Liver (tissue), 9 donors: ENCODE results near the gene UMODL1. TPM values are rescaled to one million over a fixed set of nuclear protein-coding genes. Genes with fewer than 3 reads are reported as not detected.

Experiments used
- DNase-seq: peaks from one replicate; pipeline ENCODE4 v3.0.0-alpha.2; 2017; ENCODE audit warnings: low spot score
- H3K27ac ChIP-seq, 2 donors: one replicate each; pipeline ENCODE4 v1.7.0; 2013; ENCODE audit warnings: inconsistent platforms in 2 of 2, low read length in 2 of 2, control low read depth in 1 of 2, low read depth in 1 of 2, mild to moderate bottlenecking in 1 of 2
- H3K27me3 ChIP-seq, 4 donors: one replicate each; pipeline versions ENCODE4 v1.6.1 to v1.7.0; 2013; ENCODE audit warnings: low read length in 3 of 4, inconsistent platforms in 1 of 4, mild to moderate bottlenecking in 1 of 4, moderate library complexity in 1 of 4; ENCODE audit not compliant: control insufficient read depth in 4 of 4, insufficient read depth in 4 of 4
- H3K36me3 ChIP-seq, 4 donors: one replicate each; pipeline versions ENCODE4 v1.6.1 to v1.7.0; 2013; ENCODE audit warnings: low read length in 3 of 4, mild to moderate bottlenecking in 3 of 4, low read depth in 1 of 4, moderate library complexity in 1 of 4; ENCODE audit not compliant: control insufficient read depth in 4 of 4, insufficient read depth in 3 of 4
- H3K4me1 ChIP-seq, 4 donors: one replicate each; pipeline versions ENCODE4 v1.6.1 to v1.7.0; 2013; ENCODE audit warnings: low read length in 3 of 4, mild to moderate bottlenecking in 3 of 4, moderate library complexity in 1 of 4; ENCODE audit not compliant: control insufficient read depth in 4 of 4, insufficient read depth in 4 of 4
- H3K4me3 ChIP-seq, 3 donors: one replicate each; pipeline versions ENCODE4 v1.6.1 to v1.7.0; 2013; ENCODE audit warnings: low read length in 3 of 3, control low read depth in 1 of 3, low read depth in 1 of 3, mild to moderate bottlenecking in 1 of 3
- H3K9ac ChIP-seq, 2 donors: one replicate each; pipeline ENCODE4 v1.7.0; 2013; ENCODE audit warnings: low read length in 2 of 2, mild to moderate bottlenecking in 2 of 2, moderate library complexity in 2 of 2, control low read depth in 1 of 2, low read depth in 1 of 2
- H3K9me3 ChIP-seq, 4 donors: one replicate each; pipeline versions ENCODE4 v1.6.1 to v1.7.0; 2013; ENCODE audit warnings: low read length in 3 of 4; ENCODE audit not compliant: control insufficient read depth in 4 of 4
- ATF3 ChIP-seq: IDR thresholded peaks from 2 replicates; pipeline ENCODE4 v1.6.1; 2016; ENCODE audit warnings: antibody characterized with exemption
- CTCF ChIP-seq: fragments of 150-350 bp; IDR thresholded peaks from 2 replicates; pipeline ENCODE4 v1.5.1; 2017; ENCODE audit warnings: improper control_type of control experiment, low read depth, low read length; ENCODE audit not compliant: missing input control
- EGR1 ChIP-seq, 2 donors: IDR thresholded peaks; 2 replicates each; pipeline ENCODE4 v1.6.1; 2016 to 2018; ENCODE audit warnings: antibody characterized with exemption in 2 of 2, low read depth in 2 of 2
- FOXA1 ChIP-seq: IDR thresholded peaks from 2 replicates; pipeline ENCODE4 v1.6.1; 2016; ENCODE audit warnings: antibody characterized with exemption
- FOXA2 ChIP-seq: IDR thresholded peaks from 2 replicates; pipeline ENCODE4 v1.6.1; 2016; ENCODE audit warnings: antibody characterized with exemption
- GABPA ChIP-seq, 2 donors: IDR thresholded peaks in 1 of 2; conservative IDR thresholded peaks in 1 of 2; 2 replicates each; pipeline ENCODE4 v1.6.1; 2016; ENCODE audit warnings: antibody characterized with exemption in 2 of 2, mild to moderate bottlenecking in 1 of 2, moderate library complexity in 1 of 2
- HNF4A ChIP-seq, 2 donors: conservative IDR thresholded peaks; 2 replicates each; pipeline ENCODE4 v1.6.1; 2016; ENCODE audit warnings: antibody characterized with exemption in 2 of 2, mild to moderate bottlenecking in 2 of 2
- JUND ChIP-seq, 2 donors: IDR thresholded peaks; 2 replicates each; pipeline ENCODE4 v1.6.1; 2016; ENCODE audit warnings: antibody characterized with exemption in 2 of 2
- MAX ChIP-seq: IDR thresholded peaks from 2 replicates; pipeline ENCODE4 v1.6.1; 2016; ENCODE audit warnings: antibody characterized with exemption
- REST ChIP-seq: IDR thresholded peaks from 2 replicates; pipeline ENCODE4 v1.6.1; 2016; ENCODE audit warnings: antibody characterized with exemption, mild to moderate bottlenecking
- RXRA ChIP-seq, 2 donors: IDR thresholded peaks; 2 replicates each; pipeline ENCODE4 v1.6.1; 2017 to 2018; ENCODE audit warnings: antibody characterized with exemption in 2 of 2, mild to moderate bottlenecking in 1 of 2
- SP1 ChIP-seq: IDR thresholded peaks from 2 replicates; pipeline ENCODE4 v1.6.1; 2018; ENCODE audit warnings: antibody characterized with exemption, mild to moderate bottlenecking
- YY1 ChIP-seq: IDR thresholded peaks from 2 replicates; pipeline ENCODE4 v1.6.1; 2016; ENCODE audit warnings: antibody characterized with exemption, mild to moderate bottlenecking
- ZBTB33 ChIP-seq: IDR thresholded peaks from 2 replicates; pipeline ENCODE4 v1.6.1; 2016; ENCODE audit warnings: antibody characterized with exemption
- WGBS: extraction: QIAGEN DNeasy Blood & Tissue Kit; methylation state at CpG from one replicate; pipeline ENCODE4 v1.1.7; 2013; 5-methylcytosine and 5-hydroxymethylcytosine counted together
- polyA plus RNA-seq, 2 donors: library from polyadenylated mRNA; stranded (reverse) in 1 of 2; unstranded in 1 of 2; fragments of 200-250 nt in 1 of 2; fragments of >200 nt in 1 of 2; fragmentation: Nextera tagmentation in 1 of 2; extraction: Ambion mirVana in 1 of 2; gene quantifications; one replicate each; pipeline versions ENCODE4 v1.2.1 to v1.2.3, GENCODE V29; 2013 to 2015
- total RNA-seq, 2 donors: library from RNA; depleted of rRNA; stranded (reverse); fragments of >200 nt; gene quantifications; one replicate each; pipeline ENCODE4 v1.2.3, GENCODE V29; 2014
- donor health status: healthy.
- donor health status: healthy.
- donor health status: healthy.
- donor health status: healthy.
- donor health status: healthy.

UMODL1 gene
- total and polyA plus RNA-seq, 4 donors, result 0.08 to 0.14 (median 0.08) TPM; not detected in 1

GRCh38 chr21:42149656-42150473, 78.7 kb downstream of the UMODL1 start:
- no peak for DNase-seq
- TF ChIP-seq ATF3, result no peak
- TF ChIP-seq YY1, result no peak
- TF ChIP-seq MAX, result no peak
- TF ChIP-seq JUND (IDR thresholded peaks at IDR 0.05), result no peak
- TF ChIP-seq FOXA1, result no peak
- TF ChIP-seq RXRA (IDR thresholded peaks at IDR 0.05), result no peak
- no peak for TF ChIP-seq GABPA (IDR thresholded peaks at IDR 0.05 in 1 of 2, conservative IDR thresholded peaks at IDR 0.05 in 1 of 2)
- TF ChIP-seq FOXA2, result no peak
- no peak for TF ChIP-seq EGR1 (IDR thresholded peaks at IDR 0.05; ENCODE audit: low read depth in 2 of 2)
- no peak for TF ChIP-seq HNF4A (conservative IDR thresholded peaks at IDR 0.05)
- TF ChIP-seq REST, result no peak
- no peak for TF ChIP-seq CTCF
- TF ChIP-seq SP1, result no peak
- TF ChIP-seq ZBTB33, result no peak
- Histone ChIP-seq H3K4me1 (no peaks in the 10 kb centered on the region), H3K9me3 (no peaks in the 10 kb centered on the region), H3K36me3 (no peaks in the 10 kb centered on the region), H3K9ac (no peak overlapping the region), H3K27me3 (no peaks in the 10 kb centered on the region), H3K27ac (no peak overlapping the region), H3K4me3 (no peak overlapping the region)
- 94% methylated on average over 21 of the region's 21 CpGs for WGBS
